ENCODE data around the gene DHRSX.

DNA sequence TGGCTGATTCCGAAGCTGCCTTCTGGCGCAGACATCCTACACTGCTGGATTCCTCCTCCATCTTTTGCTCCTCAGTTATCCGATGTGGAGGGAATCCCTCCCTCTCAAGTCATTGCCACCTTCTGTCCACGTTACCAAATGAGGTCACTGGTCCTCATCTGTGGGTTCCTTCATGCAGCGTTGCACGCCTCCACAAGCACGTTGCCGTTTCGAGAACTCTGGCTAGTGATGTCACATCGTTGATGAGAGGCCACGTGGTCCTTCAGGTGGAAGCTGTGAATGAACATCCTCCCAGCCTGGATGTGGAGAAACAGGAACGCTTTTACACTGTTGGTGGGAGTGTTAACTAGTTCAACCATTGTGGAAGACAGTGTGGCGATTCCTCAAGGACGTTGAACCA is 323.2 kb downstream of the DHRSX start:
- TF ChIP-seq NCOA6 (IDR thresholded peaks at IDR 0.05) (no peak), FOXP4 (CRISPR knock-in tag; IDR thresholded peaks at IDR 0.05; ENCODE audit: borderline replicate concordance) (no peak), POLR2A (conservative IDR thresholded peaks at IDR 0.05) (no peak), POLR2AphosphoS5 (IDR thresholded peaks at IDR 0.05; ENCODE audit: control insufficient read depth, insufficient read depth, low read depth, low read length) (no peak), CREB3L1 (IDR thresholded peaks at IDR 0.05; ENCODE audit: borderline replicate concordance, low read depth) (no peak), SREBF1 (IDR thresholded peaks at IDR 0.05; ENCODE audit: borderline replicate concordance, low read depth, low read length) (no peak), MAZ (CRISPR knock-in tag; conservative IDR thresholded peaks at IDR 0.05 in 1 of 2, IDR thresholded peaks at IDR 0.05 in 1 of 2) (no peak), JUND (IDR thresholded peaks at IDR 0.05; ENCODE audit: borderline replicate concordance, low read depth, low read length) (no peak), JUND (tag; IDR thresholded peaks at IDR 0.05; ENCODE audit: borderline replicate concordance, low read depth, low read length) (no peak), FOXA3 (CRISPR knock-in tag; conservative IDR thresholded peaks at IDR 0.05 in 1 of 2, IDR thresholded peaks at IDR 0.05 in 1 of 2) (no peak), GTF2A2 (tag; IDR thresholded peaks at IDR 0.05) (no peak), MTF1 (CRISPR knock-in tag; IDR thresholded peaks at IDR 0.05; ENCODE audit: borderline replicate concordance) (no peak), GATA2 (CRISPR knock-in tag; IDR thresholded peaks at IDR 0.05) (no peak)
- TF ChIP-seq, protein P1, sequence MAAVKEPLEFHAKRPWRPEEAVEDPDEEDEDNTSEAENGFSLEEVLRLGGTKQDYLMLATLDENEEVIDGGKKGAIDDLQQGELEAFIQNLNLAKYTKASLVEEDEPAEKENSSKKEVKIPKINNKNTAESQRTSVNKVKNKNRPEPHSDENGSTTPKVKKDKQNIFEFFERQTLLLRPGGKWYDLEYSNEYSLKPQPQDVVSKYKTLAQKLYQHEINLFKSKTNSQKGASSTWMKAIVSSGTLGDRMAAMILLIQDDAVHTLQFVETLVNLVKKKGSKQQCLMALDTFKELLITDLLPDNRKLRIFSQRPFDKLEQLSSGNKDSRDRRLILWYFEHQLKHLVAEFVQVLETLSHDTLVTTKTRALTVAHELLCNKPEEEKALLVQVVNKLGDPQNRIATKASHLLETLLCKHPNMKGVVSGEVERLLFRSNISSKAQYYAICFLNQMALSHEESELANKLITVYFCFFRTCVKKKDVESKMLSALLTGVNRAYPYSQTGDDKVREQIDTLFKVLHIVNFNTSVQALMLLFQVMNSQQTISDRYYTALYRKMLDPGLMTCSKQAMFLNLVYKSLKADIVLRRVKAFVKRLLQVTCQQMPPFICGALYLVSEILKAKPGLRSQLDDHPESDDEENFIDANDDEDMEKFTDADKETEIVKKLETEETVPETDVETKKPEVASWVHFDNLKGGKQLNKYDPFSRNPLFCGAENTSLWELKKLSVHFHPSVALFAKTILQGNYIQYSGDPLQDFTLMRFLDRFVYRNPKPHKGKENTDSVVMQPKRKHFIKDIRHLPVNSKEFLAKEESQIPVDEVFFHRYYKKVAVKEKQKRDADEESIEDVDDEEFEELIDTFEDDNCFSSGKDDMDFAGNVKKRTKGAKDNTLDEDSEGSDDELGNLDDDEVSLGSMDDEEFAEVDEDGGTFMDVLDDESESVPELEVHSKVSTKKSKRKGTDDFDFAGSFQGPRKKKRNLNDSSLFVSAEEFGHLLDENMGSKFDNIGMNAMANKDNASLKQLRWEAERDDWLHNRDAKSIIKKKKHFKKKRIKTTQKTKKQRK (IDR thresholded peaks at IDR 0.05; ENCODE audit: borderline replicate concordance, low read depth, low read length), result no peak
- TF ChIP-seq, protein P2, sequence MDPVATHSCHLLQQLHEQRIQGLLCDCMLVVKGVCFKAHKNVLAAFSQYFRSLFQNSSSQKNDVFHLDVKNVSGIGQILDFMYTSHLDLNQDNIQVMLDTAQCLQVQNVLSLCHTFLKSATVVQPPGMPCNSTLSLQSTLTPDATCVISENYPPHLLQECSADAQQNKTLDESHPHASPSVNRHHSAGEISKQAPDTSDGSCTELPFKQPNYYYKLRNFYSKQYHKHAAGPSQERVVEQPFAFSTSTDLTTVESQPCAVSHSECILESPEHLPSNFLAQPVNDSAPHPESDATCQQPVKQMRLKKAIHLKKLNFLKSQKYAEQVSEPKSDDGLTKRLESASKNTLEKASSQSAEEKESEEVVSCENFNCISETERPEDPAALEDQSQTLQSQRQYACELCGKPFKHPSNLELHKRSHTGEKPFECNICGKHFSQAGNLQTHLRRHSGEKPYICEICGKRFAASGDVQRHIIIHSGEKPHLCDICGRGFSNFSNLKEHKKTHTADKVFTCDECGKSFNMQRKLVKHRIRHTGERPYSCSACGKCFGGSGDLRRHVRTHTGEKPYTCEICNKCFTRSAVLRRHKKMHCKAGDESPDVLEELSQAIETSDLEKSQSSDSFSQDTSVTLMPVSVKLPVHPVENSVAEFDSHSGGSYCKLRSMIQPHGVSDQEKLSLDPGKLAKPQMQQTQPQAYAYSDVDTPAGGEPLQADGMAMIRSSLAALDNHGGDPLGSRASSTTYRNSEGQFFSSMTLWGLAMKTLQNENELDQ (CRISPR knock-in tag; IDR thresholded peaks at IDR 0.05; ENCODE audit: borderline replicate concordance), result no peak
